ENCODE results near the gene ZNF821. TPM values are rescaled to one million over a fixed set of nuclear protein-coding genes. Genes with fewer than 3 reads are reported as not detected.

The ZNF821 gene
- total and polyA plus RNA-seq, 10 of the 15 experiments (the other 5 are each of a cell fraction or from before 2014, with no cell fraction given) = 0.82 to 9.9 (median 6.8) TPM

DNA sequence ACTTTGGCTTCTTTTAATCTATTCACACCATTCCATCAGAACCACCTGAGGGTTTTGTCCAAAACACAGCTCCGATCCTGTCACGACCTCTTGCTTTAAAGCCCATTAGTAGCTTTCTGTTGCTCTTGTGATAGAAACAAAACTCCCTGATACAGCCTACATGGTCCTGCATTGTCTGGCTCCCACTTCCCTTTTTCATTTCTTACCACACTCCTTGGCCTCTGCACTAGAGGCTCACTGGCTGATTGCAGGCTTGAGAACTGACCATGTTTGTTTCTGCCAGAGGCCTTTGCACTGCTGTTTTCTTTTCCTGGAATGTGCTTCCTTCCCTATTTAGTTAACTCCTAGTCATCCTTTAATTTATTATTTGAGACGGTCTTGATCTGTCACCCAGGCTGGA, 35.1 kb upstream of the ZNF821 start:
- ChIA-PET CTCF (interaction anchor here (1.0 to 1.5 kb wide), 3 partner anchors 16 to 42 kb away, joined by 3 read pairs; no protein-coding TSS in a partner anchor), RAD21 (ENCODE audit: unreplicated experiment) (interaction anchor here (1.2 kb wide), 1 partner anchor 35 kb away, joined by 3 read pairs; the partner anchor contains the start of gene ZNF821), SMC1A (ENCODE audit: uncharacterized antibody, unreplicated experiment) (interaction anchor here (1.0 to 2.0 kb wide), 5 partner anchors 11 to 48 kb away, joined by 3 to 5 read pairs (median 3); no protein-coding TSS in a partner anchor), POLR2A (interaction anchor here (0.7 to 1.0 kb wide), 2 partner anchors 29 to 36 kb away, joined by 3 to 6 read pairs; no protein-coding TSS in a partner anchor)
- Histone ChIP-seq H3K79me2 (ENCODE audit: control insufficient read depth, insufficient read depth, low read length) (peaks cover 36% of the 10 kb centered on the region), H3K4me2 (ENCODE audit: control insufficient read depth, insufficient read depth) (peak overlapping the region; percentile 13), H3K27ac (ENCODE audit: control insufficient read depth, insufficient read depth) (no peak overlapping the region), H3K36me3 (ENCODE audit: control insufficient read depth in 2 of 2, insufficient read depth in 2 of 2, low read length in 1 of 2) (peaks cover 31 to 64% of the 10 kb centered on the region in 2 experiments), H2AFZ (ENCODE audit: control insufficient read depth, low read depth, low read length) (no peak overlapping the region), H3K27me3 (replicated peaks in 1 of 2; ENCODE audit: control insufficient read depth in 2 of 2, insufficient read depth in 2 of 2, low read length in 1 of 2) (no peaks in the 10 kb centered on the region), H4K20me1 (ENCODE audit: control insufficient read depth, insufficient read depth) (no peaks in the 10 kb centered on the region; the same call in 1 of the 2 replicates), H3K9ac (ENCODE audit: control insufficient read depth, insufficient read depth, low read length) (no peak overlapping the region), H3K9me3 (replicated peaks; ENCODE audit: control insufficient read depth, insufficient read depth, low read length) (no peaks in the 10 kb centered on the region; the same call in 2 of the 3 replicates), H3K4me1 (ENCODE audit: control insufficient read depth, insufficient read depth, low read length) (peaks cover 14% of the 10 kb centered on the region), H3K4me3 (no peak overlapping the region; the same call in 1 of the 2 replicates)
- in situ Hi-C loops (cut with MboI) = no loop called here
- intact Hi-C loops (cut with micrococcal nuclease; ENCODE audit: unreplicated experiment) = no loop called here
- peak; percentile 96 for ATAC-seq
- BruUV-seq (replicated peaks) = no TSS peak
- 92% methylated on average over 3 of the region's 3 CpGs for WGBS (ENCODE audit: insufficient coverage, insufficient replicate concordance, low lambda C conversion rate, missing lambda C conversion rate)
- peak; percentile 78 for FAIRE-seq
- no peak for DNase-seq (ENCODE audit: low read depth, low spot score)
- TF ChIP-seq BCL11A (IDR thresholded peaks at IDR 0.05; ENCODE audit: low read depth, low read length) (peak; percentile 43; the same call in 1 of the 2 replicates), DPF2 (IDR thresholded peaks at IDR 0.05) (peak; percentile 47; the same call in 1 of the 2 replicates), PAX5 (IDR thresholded peaks at IDR 0.05; ENCODE audit: borderline replicate concordance, low read depth, low read length) (0 out of 2 replicates have a peak, but pooled peaks have one; percentile 11), TBL1XR1 (IDR thresholded peaks at IDR 0.05; ENCODE audit: low read depth, low read length) (no peak), NR2F1 (conservative IDR thresholded peaks at IDR 0.05) (0 out of 2 replicates have a peak, but pooled peaks have one; percentile 18), MXI1 (IDR thresholded peaks at IDR 0.05; ENCODE audit: low read depth, low read length) (0 out of 2 replicates have a peak, but pooled peaks have one; percentile 21), FOXM1 (IDR thresholded peaks at IDR 0.05; ENCODE audit: low read depth, low read length) (no peak), NFXL1 (IDR thresholded peaks at IDR 0.05; ENCODE audit: borderline replicate concordance) (no peak), IKZF2 (IDR thresholded peaks at IDR 0.05) (peak; percentile 64 to 77; a peak in 3 of 4 replicates), ZNF24 (IDR thresholded peaks at IDR 0.05) (peak; percentile 23; the same call in 1 of the 2 replicates), SRF (IDR thresholded peaks at IDR 0.05; ENCODE audit: low read depth in 2 of 2, low read length in 2 of 2) (0 out of 4 replicates have a peak, but pooled peaks of 1 of the 2 experiments have one; percentile 2), KDM1A (IDR thresholded peaks at IDR 0.05; ENCODE audit: borderline replicate concordance) (no peak), RAD21 (IDR thresholded peaks at IDR 0.05; ENCODE audit: insufficient read depth, low read depth, low read length) (0 out of 2 replicates have a peak, but pooled peaks have one; percentile 1), STAT3 (IDR thresholded peaks at IDR 0.05; ENCODE audit: low read depth, low read length) (no peak), EED (IDR thresholded peaks at IDR 0.05; ENCODE audit: low read depth) (0 out of 2 replicates have a peak, but pooled peaks have one; percentile 16), IRF4 (IDR thresholded peaks at IDR 0.05; ENCODE audit: low read depth, low read length) (peak; percentile 87), IKZF1 (conservative IDR thresholded peaks at IDR 0.05) (peak; percentile 53; the same call in 1 of the 2 replicates)
- TF ChIP-seq, protein P1, sequence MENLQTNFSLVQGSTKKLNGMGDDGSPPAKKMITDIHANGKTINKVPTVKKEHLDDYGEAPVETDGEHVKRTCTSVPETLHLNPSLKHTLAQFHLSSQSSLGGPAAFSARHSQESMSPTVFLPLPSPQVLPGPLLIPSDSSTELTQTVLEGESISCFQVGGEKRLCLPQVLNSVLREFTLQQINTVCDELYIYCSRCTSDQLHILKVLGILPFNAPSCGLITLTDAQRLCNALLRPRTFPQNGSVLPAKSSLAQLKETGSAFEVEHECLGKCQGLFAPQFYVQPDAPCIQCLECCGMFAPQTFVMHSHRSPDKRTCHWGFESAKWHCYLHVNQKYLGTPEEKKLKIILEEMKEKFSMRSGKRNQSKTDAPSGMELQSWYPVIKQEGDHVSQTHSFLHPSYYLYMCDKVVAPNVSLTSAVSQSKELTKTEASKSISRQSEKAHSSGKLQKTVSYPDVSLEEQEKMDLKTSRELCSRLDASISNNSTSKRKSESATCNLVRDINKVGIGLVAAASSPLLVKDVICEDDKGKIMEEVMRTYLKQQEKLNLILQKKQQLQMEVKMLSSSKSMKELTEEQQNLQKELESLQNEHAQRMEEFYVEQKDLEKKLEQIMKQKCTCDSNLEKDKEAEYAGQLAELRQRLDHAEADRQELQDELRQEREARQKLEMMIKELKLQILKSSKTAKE (IDR thresholded peaks at IDR 0.05; ENCODE audit: low read depth, poor library complexity, severe bottlenecking) = peak; percentile 37
- TF ChIP-seq, protein P2, sequence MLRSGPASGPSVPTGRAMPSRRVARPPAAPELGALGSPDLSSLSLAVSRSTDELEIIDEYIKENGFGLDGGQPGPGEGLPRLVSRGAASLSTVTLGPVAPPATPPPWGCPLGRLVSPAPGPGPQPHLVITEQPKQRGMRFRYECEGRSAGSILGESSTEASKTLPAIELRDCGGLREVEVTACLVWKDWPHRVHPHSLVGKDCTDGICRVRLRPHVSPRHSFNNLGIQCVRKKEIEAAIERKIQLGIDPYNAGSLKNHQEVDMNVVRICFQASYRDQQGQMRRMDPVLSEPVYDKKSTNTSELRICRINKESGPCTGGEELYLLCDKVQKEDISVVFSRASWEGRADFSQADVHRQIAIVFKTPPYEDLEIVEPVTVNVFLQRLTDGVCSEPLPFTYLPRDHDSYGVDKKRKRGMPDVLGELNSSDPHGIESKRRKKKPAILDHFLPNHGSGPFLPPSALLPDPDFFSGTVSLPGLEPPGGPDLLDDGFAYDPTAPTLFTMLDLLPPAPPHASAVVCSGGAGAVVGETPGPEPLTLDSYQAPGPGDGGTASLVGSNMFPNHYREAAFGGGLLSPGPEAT (IDR thresholded peaks at IDR 0.05; ENCODE audit: low read depth) = peak; percentile 69
- TF ChIP-seq, protein P3, sequence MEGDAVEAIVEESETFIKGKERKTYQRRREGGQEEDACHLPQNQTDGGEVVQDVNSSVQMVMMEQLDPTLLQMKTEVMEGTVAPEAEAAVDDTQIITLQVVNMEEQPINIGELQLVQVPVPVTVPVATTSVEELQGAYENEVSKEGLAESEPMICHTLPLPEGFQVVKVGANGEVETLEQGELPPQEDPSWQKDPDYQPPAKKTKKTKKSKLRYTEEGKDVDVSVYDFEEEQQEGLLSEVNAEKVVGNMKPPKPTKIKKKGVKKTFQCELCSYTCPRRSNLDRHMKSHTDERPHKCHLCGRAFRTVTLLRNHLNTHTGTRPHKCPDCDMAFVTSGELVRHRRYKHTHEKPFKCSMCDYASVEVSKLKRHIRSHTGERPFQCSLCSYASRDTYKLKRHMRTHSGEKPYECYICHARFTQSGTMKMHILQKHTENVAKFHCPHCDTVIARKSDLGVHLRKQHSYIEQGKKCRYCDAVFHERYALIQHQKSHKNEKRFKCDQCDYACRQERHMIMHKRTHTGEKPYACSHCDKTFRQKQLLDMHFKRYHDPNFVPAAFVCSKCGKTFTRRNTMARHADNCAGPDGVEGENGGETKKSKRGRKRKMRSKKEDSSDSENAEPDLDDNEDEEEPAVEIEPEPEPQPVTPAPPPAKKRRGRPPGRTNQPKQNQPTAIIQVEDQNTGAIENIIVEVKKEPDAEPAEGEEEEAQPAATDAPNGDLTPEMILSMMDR (IDR thresholded peaks at IDR 0.05 in 2 of 3, conservative IDR thresholded peaks at IDR 0.05 in 1 of 3; ENCODE audit: control insufficient read depth in 2 of 3, extremely low read depth in 1 of 3, insufficient read depth in 1 of 3, low read depth in 3 of 3, low read length in 3 of 3) = no peak

All from GM12878 (cell line).